Type B pancreatic cell (in vitro differentiated cells): ENCODE measurements around the gene STAT5B. TPM values are rescaled to one million over a fixed set of nuclear protein-coding genes. Genes with fewer than 3 reads are reported as not detected.
A peak's percentile ranks its signal among the peaks of the same experiment; 100 is the strongest.

Experiments used
- DNase-seq: peaks from one replicate; pipeline ENCODE4 v3.0.0; 2021; ENCODE audit warnings: mixed read lengths; ENCODE audit not compliant: unreplicated experiment; ENCODE audit errors: extremely low spot score
- H3K27ac Mint-ChIP-seq: 2 replicates; pipeline ENCODE4 v1.8.0; 2021; ENCODE audit warnings: mild to moderate bottlenecking, mixed read lengths
- H3K27me3 Mint-ChIP-seq: 2 replicates; pipeline ENCODE4 v1.8.0; 2021; ENCODE audit warnings: mixed read lengths
- H3K36me3 Mint-ChIP-seq: 2 replicates; pipeline ENCODE4 v1.8.0; 2021; ENCODE audit warnings: mixed read lengths
- H3K4me1 Mint-ChIP-seq: one replicate; pipeline ENCODE4 v1.8.0; 2021; ENCODE audit warnings: mixed read lengths; ENCODE audit not compliant: unreplicated experiment
- H3K4me3 Mint-ChIP-seq: 2 replicates; pipeline ENCODE4 v1.8.0; 2021; ENCODE audit warnings: mild to moderate bottlenecking, mixed read lengths
- H3K9me3 Mint-ChIP-seq: 2 replicates; pipeline ENCODE4 v1.8.0; 2021; ENCODE audit warnings: mixed read lengths
- CTCF ChIP-seq: fragments of 200-600 bp; sonication (generic); conservative IDR thresholded peaks from 2 replicates; pipeline ENCODE4 v1.5.0; 2021; ENCODE audit warnings: antibody characterized with exemption, mild to moderate bottlenecking
- total RNA-seq: library from RNA; stranded (reverse); gene quantifications from 2 replicates; pipeline ENCODE4 v1.2.1, GENCODE V29; 2021; ENCODE audit warnings: low replicate concordance

The STAT5B gene
- total RNA-seq, 1 donor from 2014 or later = 42.3 TPM

GRCh38 chr17:42166196-42166763 is 109.9 kb downstream of the STAT5B start:
- Mint-ChIP-seq H3K27me3 (peaks cover 17% of the 10 kb centered on the region), H3K9me3 (no peaks in the 10 kb centered on the region), H3K36me3 (no peaks in the 10 kb centered on the region), H3K27ac (no peak overlapping the region), H3K4me3 (no peak overlapping the region), H3K4me1 (peaks cover 4% of the 10 kb centered on the region)
- no peak for DNase-seq
- TF ChIP-seq CTCF = no peak

GRCh38 chr17:42165751-42166150 is 110.4 kb downstream of the STAT5B start:
- Mint-ChIP-seq H3K4me3 (no peak overlapping the region), H3K27ac (no peak overlapping the region), H3K9me3 (no peaks in the 10 kb centered on the region), H3K36me3 (no peaks in the 10 kb centered on the region), H3K27me3 (peaks cover 12% of the 10 kb centered on the region), H3K4me1 (peaks cover 4% of the 10 kb centered on the region)
- TF ChIP-seq CTCF = no peak
- DNase-seq = no peak

GRCh38 chr17:42163696-42164407 is 112.3 kb downstream of the STAT5B start:
- H3K27me3 Mint-ChIP-seq = peaks cover 7% of the 10 kb centered on the region
- no peak for DNase-seq
- no peaks in the 10 kb centered on the region for H3K36me3 Mint-ChIP-seq
- H3K9me3 Mint-ChIP-seq = no peaks in the 10 kb centered on the region
- no peak for TF ChIP-seq CTCF
- no peak overlapping the region for H3K27ac Mint-ChIP-seq
- H3K4me3 Mint-ChIP-seq = no peak overlapping the region
- H3K4me1 Mint-ChIP-seq = peaks cover 4% of the 10 kb centered on the region

GRCh38 chr17:42163113-42163512 is 113.1 kb downstream of the STAT5B start:
- H3K4me3 Mint-ChIP-seq = no peak overlapping the region
- DNase-seq = no peak
- H3K36me3 Mint-ChIP-seq = no peaks in the 10 kb centered on the region
- TF ChIP-seq CTCF = peak; percentile 63
- no peaks in the 10 kb centered on the region for H3K9me3 Mint-ChIP-seq
- H3K27ac Mint-ChIP-seq = no peak overlapping the region
- peaks cover 7% of the 10 kb centered on the region for H3K27me3 Mint-ChIP-seq
- peaks cover 4% of the 10 kb centered on the region for H3K4me1 Mint-ChIP-seq

GRCh38 chr17:42160531-42160910 is 115.7 kb downstream of the STAT5B start:
- H3K4me3 Mint-ChIP-seq = no peak overlapping the region

More at GRCh38 chr17:42160531-42160910, 115.7 kb downstream of the STAT5B start:
- no peak for TF ChIP-seq CTCF
- Mint-ChIP-seq H3K27ac (no peak overlapping the region), H3K9me3 (no peaks in the 10 kb centered on the region), H3K27me3 (peaks cover under 1% of the 10 kb centered on the region), H3K4me1 (peaks cover 4% of the 10 kb centered on the region), H3K36me3 (no peaks in the 10 kb centered on the region)
- DNase-seq = no peak
